WI38 (cell line): ENCODE data around the gene SLC8A3.
A peak's percentile ranks its signal among the peaks of the same experiment; 100 is the strongest.

Source experiments
- H3K4me3 ChIP-seq: 2 replicates; pipeline ENCODE4 v1.5.1; 2011; ENCODE audit warnings: low read depth, mild to moderate bottlenecking, control low read depth, low read length
- CTCF ChIP-seq: IDR thresholded peaks from 2 replicates; pipeline ENCODE4 v1.5.1; 2012; ENCODE audit warnings: low read depth, mild to moderate bottlenecking, control low read depth, low read length

SLC8A3 gene

GRCh38 chr14:70077005-70077404 lies 111.7 kb downstream of the SLC8A3 start:
- no peak for TF ChIP-seq CTCF
- H3K4me3 ChIP-seq, result no peak overlapping the region

- peak; percentile 92 for TF ChIP-seq CTCF
- no peak overlapping the region for H3K4me3 ChIP-seq
Measured at GRCh38 chr14:70073924-70074566, 114.7 kb downstream of the SLC8A3 start.

- TF ChIP-seq CTCF, result no peak
Measured at GRCh38 chr14:70069186-70069585, 119.6 kb downstream of the SLC8A3 start.

GRCh38 chr14:70067810-70068209 lies 120.9 kb downstream of the SLC8A3 start:
- H3K4me3 ChIP-seq, result no peak overlapping the region
- no peak for TF ChIP-seq CTCF

More at GRCh38 chr14:70069186-70069585, 119.6 kb downstream of the SLC8A3 start:
- no peak overlapping the region for H3K4me3 ChIP-seq

- no peak overlapping the region for H3K4me3 ChIP-seq
- TF ChIP-seq CTCF, result no peak
Measured at GRCh38 chr14:70064136-70064865, 124.5 kb downstream of the SLC8A3 start.

- H3K4me3 ChIP-seq, result no peak overlapping the region
- no peak for TF ChIP-seq CTCF
Measured at GRCh38 chr14:70061108-70061507, 127.6 kb downstream of the SLC8A3 start.

- no peak overlapping the region for H3K4me3 ChIP-seq
- TF ChIP-seq CTCF, result no peak
Measured at GRCh38 chr14:70059545-70059944, 129.2 kb downstream of the SLC8A3 start.
